ES-I3 (cell line): Measurements from ENCODE around the gene TTC14.
"Not testable (repeated sequence)": the region's sequence is repeated elsewhere in the genome, so short reads cannot be mapped to it uniquely, and the experiment has no call there.

ENCODE experiments used
- H3K36me3 ChIP-seq: 2 replicates; pipeline ENCODE4 v1.6.1; 2013; ENCODE audit warnings: mild to moderate bottlenecking, low read length, control low read depth, moderate library complexity; ENCODE audit not compliant: insufficient read depth
- H3K4me1 ChIP-seq: 2 replicates; pipeline ENCODE4 v1.6.1; 2013; ENCODE audit warnings: mild to moderate bottlenecking, control low read depth, low read length; ENCODE audit not compliant: insufficient read depth
- H3K9ac ChIP-seq: 2 replicates; pipeline ENCODE4 v1.6.1; 2013; ENCODE audit warnings: low read depth, mild to moderate bottlenecking, low read length, moderate library complexity
- H3K9me3 ChIP-seq: 2 replicates; pipeline ENCODE4 v1.6.1; 2013; ENCODE audit warnings: mild to moderate bottlenecking, low read length, moderate library complexity; ENCODE audit not compliant: control insufficient read depth, insufficient read depth

Gene TTC14

DNA sequence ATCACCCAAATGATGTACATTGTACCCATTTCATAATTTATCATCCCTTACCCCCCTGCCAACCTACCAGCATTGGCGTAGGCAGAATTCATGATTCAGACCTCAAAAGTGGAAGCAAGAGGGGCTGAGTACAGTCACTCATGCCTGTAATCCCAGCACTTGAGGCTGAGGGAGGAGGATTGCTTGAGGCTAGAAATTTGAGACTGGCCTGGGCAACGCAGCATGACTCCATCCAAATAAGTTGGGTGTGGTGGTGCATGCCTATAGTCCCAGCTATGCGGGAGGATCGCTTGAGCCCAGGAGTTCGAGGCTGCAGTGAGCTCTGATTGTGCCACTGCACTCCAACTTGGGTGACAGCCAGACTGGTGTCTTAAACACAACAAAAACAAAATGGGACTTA, 10.4 kb downstream of the TTC14 start:
- Histone ChIP-seq H3K9ac (no peak overlapping the region), H3K4me1 (no peaks in the 10 kb centered on the region), H3K9me3 (no peaks in the 10 kb centered on the region), H3K36me3 (peaks cover 11% of the 10 kb centered on the region)

DNA sequence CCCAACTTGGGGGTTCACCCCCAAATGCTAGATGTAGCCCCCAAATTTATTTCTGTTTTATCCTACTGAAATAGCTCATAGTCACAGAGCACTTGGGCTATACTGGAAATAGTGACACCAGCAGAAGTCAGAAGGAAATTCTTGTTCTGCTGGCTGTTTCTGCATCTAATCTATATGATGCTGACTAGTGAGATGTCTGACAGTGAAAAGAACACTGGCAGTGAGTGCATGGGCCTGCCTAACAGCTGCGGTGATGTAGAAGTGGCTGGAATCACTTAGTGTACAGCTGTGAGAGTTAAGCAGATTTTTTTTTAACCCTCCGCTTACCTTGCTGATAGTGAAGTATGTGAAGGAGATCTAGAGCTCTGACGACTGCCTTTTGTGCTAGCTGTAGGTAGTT, 14.0 kb downstream of the TTC14 start:
- Histone ChIP-seq H3K9ac (no peak overlapping the region), H3K9me3 (no peaks in the 10 kb centered on the region), H3K36me3 (no peaks in the 10 kb centered on the region; the same call in 1 of the 2 replicates), H3K4me1 (no peaks in the 10 kb centered on the region)

DNA sequence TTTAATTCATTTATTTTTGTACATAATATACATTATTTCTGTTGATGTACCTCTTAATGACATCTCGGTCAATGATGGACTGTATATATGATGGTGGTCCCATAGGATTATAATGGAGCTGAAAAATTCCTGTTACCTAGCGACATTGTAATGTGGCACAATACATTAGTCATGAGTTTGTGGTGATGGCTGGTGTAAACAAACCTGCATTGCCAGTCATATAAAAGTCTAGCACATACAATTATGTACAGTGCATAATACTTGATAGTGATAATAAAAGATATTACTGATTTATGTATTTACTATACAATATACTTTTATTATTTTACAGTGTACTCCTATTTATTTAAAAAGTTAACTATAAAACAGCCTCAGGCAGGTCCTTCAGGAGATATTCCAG, 15.1 kb downstream of the TTC14 start:
- H3K9me3 ChIP-seq = no peaks in the 10 kb centered on the region
- H3K36me3 ChIP-seq = no peaks in the 10 kb centered on the region; the same call in 1 of the 2 replicates
- no peak overlapping the region for H3K9ac ChIP-seq
- H3K4me1 ChIP-seq = no peaks in the 10 kb centered on the region

DNA sequence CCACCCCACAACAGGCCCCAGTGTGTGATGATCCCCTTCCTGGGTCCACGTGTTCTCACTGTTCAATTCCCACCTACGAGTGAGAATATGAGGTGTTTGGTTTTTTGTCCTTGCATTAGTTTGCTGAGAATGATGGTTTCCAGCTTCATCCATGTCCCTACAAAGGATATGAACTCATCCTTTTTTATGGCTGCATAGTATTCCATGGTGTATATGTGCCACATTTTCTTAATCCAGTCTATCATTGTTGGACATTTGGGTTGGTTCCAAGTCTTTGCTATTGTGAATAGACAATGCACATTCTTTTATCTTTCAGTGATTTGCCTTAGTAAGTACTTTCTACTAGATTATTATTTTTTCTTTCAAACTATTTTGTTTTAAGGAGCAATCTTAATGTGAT, 16.6 kb downstream of the TTC14 start:
- H3K9ac ChIP-seq, H3K36me3 ChIP-seq, H3K9me3 ChIP-seq, H3K4me1 ChIP-seq: not testable (repeated sequence)

DNA sequence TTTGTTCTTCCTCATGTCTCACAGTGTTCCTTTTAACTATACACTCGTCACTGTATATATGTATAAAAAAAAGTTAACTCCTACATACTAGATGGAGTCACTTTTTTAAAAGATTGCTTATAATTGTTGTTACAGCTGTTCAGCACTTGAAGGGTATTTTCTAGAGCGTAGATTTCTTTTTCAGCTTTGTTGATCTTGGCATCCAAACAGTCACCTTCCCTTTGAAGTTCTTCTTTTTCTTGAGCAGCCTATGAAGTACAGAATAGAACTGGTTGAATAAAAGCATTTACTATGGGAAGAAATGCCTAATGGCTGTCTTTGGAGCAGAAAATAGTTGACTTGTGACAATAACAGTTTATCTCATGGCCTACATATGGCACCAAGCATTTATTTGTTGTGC, 17.8 kb downstream of the TTC14 start:
- Histone ChIP-seq H3K9ac (no peak overlapping the region), H3K36me3 (no peaks in the 10 kb centered on the region), H3K9me3 (no peaks in the 10 kb centered on the region), H3K4me1 (no peaks in the 10 kb centered on the region)

DNA sequence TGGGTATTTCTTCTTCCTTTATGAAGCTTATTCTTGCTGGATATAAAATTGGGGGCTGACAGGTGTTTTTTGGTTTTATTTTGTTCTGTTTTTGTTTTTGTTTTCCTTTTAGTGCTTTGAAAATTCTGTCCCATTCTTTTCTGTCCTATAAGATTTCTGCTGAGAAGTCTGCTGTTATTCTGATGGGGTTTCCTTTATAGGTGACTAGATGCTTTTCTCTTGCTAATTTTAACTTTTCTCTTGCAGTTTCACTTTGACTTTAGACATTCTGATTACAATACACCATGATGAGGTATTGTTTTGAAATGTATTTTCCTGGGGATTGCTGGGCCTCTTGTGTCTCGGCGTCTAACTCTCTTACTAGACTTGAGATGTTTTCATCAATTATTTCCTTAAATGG, 22.8 kb downstream of the TTC14 start:
- Histone ChIP-seq H3K9me3 (no peaks in the 10 kb centered on the region), H3K4me1 (no peaks in the 10 kb centered on the region), H3K9ac (no peak overlapping the region), H3K36me3 (no peaks in the 10 kb centered on the region; the same call in 1 of the 2 replicates)

DNA sequence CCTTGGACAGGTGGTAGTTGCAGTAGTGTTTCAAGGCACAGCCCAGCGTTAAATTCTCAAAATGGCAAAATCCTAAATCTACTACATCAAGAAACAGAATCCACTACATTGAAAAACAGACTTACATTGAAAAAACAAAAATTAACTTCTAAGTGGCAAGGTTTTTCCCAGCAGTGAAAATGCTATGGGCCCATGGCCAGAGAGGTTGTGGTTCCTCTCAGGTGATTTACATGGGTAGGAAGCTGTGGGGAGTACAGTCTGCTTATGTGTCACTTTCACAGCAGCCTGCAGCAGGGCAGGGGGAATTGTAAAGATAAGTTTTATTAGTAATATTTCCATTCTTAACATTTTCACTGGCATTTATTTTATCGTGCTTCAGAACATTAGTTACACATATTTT, 24.9 kb downstream of the TTC14 start:
- Histone ChIP-seq H3K4me1 (no peaks in the 10 kb centered on the region), H3K9ac (no peak overlapping the region), H3K9me3 (no peaks in the 10 kb centered on the region), H3K36me3 (no peaks in the 10 kb centered on the region; the same call in 1 of the 2 replicates)

DNA sequence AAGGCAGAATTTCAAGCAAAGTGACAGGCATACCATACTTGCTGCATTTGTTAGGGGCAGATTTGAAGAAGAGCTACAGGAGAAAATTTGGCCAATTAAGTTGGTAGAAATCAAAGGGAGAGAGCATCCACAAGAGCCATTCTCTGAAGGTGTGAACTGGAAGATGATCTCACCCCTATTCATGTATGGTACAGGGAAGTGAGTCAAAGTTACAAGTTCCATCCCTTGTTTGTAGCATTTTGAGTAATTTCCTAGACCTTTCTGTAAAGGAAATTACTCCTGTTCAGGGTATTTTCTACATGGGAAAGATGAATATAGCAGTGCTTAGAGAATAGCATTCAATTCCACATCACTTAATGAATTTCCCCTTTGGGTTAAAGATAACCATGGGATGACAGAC, 28.4 kb downstream of the TTC14 start:
- no peaks in the 10 kb centered on the region for H3K4me1 ChIP-seq
- H3K9me3 ChIP-seq = no peaks in the 10 kb centered on the region
- H3K36me3 ChIP-seq = no peaks in the 10 kb centered on the region; the same call in 1 of the 2 replicates
- no peak overlapping the region for H3K9ac ChIP-seq

DNA sequence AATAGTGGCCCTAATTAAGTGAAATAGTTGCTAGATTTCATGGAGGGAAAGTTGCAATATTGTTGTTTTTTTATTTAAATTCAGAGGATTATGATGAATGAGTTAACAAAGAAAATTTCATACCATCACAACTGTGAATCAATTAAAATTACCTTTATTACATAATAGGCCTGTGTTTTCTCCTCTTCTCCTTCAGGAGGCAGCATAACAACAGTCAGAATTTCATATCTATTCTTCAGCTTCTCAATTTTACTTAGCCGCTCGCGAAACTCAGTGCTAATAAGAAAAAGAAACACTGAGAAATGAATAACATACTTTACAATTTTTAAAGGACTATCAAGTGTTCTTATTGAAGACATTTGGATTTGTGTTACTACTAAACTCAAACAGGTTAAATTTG, 29.4 kb downstream of the TTC14 start:
- Histone ChIP-seq H3K36me3 (no peaks in the 10 kb centered on the region), H3K9me3 (no peaks in the 10 kb centered on the region), H3K9ac (no peak overlapping the region), H3K4me1 (no peaks in the 10 kb centered on the region)

DNA sequence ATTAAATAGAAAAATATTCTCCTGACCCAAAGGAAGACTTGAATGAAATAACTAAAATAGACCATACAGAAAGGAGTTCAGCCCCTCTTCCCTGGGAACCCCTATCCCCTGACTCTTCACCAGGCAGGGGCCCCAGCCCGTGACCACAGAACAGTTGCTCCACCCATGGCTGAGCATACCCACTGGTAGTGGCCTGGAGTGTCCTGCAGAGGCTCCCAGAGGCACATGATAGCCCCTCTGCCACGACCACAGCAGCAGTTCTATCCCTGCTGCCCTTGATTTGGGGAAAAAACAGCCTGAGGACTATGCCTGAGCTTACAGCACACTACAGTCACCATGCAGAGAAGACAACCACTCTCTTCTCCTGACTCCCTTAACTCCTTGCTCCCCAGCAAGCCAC, 31.8 kb downstream of the TTC14 start:
- Histone ChIP-seq H3K36me3 (no peaks in the 10 kb centered on the region), H3K9ac (no peak overlapping the region), H3K4me1 (no peaks in the 10 kb centered on the region), H3K9me3 (no peaks in the 10 kb centered on the region)

DNA sequence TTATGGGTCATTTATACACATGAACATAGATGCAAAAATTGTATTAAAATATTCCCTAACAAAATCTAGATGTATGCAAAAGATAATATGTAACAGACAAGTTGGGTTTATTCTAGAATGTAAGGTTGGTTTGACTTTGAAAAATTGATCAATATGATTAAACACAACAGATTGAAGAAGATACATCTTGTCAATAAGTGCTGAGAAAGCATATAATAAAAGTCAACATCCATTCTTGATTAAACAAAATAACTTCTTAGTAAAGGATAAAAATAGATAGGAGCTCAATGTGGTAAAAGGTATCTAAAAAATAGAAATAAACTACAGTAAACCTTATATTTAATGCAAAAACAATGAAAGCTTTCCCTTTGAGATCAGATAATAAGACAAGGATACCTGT, 39.0 kb downstream of the TTC14 start:
- Histone ChIP-seq H3K36me3 (no peaks in the 10 kb centered on the region), H3K9me3 (no peaks in the 10 kb centered on the region), H3K4me1 (no peaks in the 10 kb centered on the region), H3K9ac (no peak overlapping the region)

DNA sequence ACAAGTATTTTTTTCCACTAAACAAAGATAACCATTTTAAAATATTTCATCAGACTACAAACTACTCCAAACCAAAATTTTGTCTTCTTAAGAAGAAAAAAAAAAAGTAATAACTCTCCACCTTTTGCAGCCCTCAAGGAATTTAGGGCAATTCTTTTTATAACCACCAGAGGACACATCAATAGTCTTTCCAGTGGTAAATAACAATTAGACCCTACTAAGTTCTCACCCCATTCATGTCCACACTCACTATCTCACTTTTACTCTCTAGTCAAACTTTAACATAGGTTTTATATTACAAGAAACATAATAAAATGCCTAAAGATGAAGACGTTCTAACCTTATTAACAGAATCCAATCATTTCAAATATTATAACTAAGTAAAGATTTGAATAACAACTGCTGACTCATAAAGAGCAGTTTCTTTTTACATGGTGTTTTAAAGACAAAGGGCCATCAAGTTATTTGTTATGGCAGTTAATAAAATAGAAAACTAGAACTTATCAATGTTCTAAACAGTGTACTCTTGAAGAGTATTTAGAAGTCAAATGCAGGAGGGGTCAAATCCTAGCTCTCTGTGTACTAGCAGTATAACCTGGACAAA, 44.3 kb downstream of the TTC14 start:
- Histone ChIP-seq H3K9me3 (no peaks in the 10 kb centered on the region), H3K9ac (no peak overlapping the region), H3K36me3 (no peaks in the 10 kb centered on the region), H3K4me1 (no peaks in the 10 kb centered on the region)

DNA sequence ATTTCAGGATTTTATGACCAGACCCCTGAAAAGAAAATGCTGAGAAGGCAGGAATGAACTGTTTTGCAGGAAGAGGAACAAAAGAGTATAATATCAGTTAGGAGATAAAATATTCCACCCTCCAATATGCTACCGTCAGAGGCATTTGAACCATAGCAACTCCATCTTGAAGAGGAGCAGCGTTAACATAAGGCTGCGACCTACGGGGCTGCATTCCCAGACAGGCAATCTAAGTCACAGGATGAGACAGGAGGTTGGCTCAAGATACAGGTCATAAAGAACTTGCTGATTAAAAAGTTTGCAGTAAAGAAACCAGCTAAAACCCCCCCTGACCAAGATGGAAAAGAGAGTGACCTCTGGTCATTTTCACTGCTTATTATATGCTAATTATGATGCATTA, 54.4 kb downstream of the TTC14 start:
- Histone ChIP-seq H3K9me3 (no peaks in the 10 kb centered on the region), H3K4me1 (no peaks in the 10 kb centered on the region), H3K9ac (no peak overlapping the region), H3K36me3 (no peaks in the 10 kb centered on the region)

DNA sequence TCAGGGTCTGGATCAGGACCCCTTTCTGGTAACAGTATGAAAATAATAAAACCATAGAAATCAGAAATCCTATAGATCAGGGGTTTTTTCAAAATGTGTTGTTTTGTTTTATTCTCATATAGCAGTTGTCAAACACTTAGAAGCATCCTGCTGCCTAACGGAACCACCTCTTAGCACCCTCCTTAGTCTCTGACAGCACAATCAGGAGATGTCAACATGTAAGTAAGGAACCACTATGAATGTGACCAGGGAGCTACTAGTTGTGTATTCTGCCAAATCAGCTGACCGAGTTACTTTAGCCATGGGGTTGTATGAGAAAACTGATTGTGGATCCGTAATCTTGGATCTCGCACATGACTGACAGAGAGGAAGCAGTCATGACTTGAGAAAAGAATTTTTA, 55.1 kb downstream of the TTC14 start:
- Histone ChIP-seq H3K36me3 (no peaks in the 10 kb centered on the region), H3K9me3 (no peaks in the 10 kb centered on the region), H3K4me1 (no peaks in the 10 kb centered on the region), H3K9ac (no peak overlapping the region)
